Prostate gland (tissue), 2 donors: Measurements from ENCODE around the gene DTX4.

Source experiments
- POLR2A ChIP-seq: fragments of 450-650 bp; IDR thresholded peaks from one replicate; pipeline ENCODE4 v1.6.1; 2016; ENCODE audit warnings: antibody characterized with exemption, mild to moderate bottlenecking
- POLR2AphosphoS5 ChIP-seq: sonication (generic); formaldehyde crosslinking; IDR thresholded peaks from one replicate; pipeline ENCODE4 v1.6.1; 2017; ENCODE audit warnings: antibody characterized with exemption
- TF ChIP-seq, protein P1 (sequence below), 4 experiments: fragments of 200-600 bp in 2 of 4; fragments of 450-650 bp in 2 of 4; sonication (generic) in 2 of 4; IDR thresholded peaks; 1 replicate in 3 of 4; 2 replicates in 1 of 4; pipeline ENCODE4 v1.5.1; 2016 to 2019; ENCODE audit warnings: antibody characterized with exemption in 4 of 4, mild to moderate bottlenecking in 2 of 4, moderate library complexity in 2 of 4

DNA sequence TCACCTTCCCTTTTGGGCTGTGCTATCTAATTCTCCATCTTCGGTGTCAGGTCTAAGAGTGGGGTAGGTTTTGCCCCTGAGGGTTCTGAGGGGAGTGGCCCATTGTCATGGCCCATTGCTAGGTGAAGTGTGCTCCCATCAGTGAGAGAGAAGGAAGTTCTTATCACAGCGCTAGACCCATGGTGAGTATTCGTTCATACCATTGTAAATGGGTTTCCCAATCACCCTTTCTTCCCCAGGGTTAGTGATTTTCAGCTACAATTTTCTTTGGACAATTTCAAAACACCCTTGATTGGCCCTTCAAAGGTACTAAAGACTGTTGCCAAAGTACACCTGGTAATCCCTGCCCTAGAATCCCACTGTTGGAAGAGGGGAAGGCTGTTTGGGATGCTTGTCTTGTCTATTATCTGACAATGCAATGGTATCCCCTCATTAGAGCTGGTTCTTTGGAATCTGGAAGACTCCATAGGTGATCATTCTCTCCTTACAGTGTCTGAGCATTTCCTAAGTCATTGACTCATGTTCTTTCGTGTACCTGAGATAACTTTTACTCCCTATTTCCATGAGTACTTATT is 20.6 kb downstream of the DTX4 start:
- TF ChIP-seq, protein P1, sequence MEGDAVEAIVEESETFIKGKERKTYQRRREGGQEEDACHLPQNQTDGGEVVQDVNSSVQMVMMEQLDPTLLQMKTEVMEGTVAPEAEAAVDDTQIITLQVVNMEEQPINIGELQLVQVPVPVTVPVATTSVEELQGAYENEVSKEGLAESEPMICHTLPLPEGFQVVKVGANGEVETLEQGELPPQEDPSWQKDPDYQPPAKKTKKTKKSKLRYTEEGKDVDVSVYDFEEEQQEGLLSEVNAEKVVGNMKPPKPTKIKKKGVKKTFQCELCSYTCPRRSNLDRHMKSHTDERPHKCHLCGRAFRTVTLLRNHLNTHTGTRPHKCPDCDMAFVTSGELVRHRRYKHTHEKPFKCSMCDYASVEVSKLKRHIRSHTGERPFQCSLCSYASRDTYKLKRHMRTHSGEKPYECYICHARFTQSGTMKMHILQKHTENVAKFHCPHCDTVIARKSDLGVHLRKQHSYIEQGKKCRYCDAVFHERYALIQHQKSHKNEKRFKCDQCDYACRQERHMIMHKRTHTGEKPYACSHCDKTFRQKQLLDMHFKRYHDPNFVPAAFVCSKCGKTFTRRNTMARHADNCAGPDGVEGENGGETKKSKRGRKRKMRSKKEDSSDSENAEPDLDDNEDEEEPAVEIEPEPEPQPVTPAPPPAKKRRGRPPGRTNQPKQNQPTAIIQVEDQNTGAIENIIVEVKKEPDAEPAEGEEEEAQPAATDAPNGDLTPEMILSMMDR (IDR thresholded peaks at IDR 0.05) = no peak
- no peak for TF ChIP-seq POLR2A
- no peak for TF ChIP-seq POLR2AphosphoS5
